NCI-H526 treated with DMSO at 0.1 percent for 48 hours (cell line): Measurements from ENCODE around the gene CDK5RAP2.
"Not testable (repeated sequence)": the region's sequence is repeated elsewhere in the genome, so short reads cannot be mapped to it uniquely, and the experiment has no call there.

Experiments used
- DNase-seq: peaks from one replicate; lab custom pipeline; 2025; lab: John Stamatoyannopoulos, UW

CDK5RAP2 gene

GRCh38 chr9:120510816-120511215, 69.2 kb downstream of the CDK5RAP2 start:
- no peak for DNase-seq

- no peak for DNase-seq
Measured at GRCh38 chr9:120507936-120508510, 71.9 kb downstream of the CDK5RAP2 start.

- DNase-seq = no peak
Measured at GRCh38 chr9:120505186-120505585, 74.8 kb downstream of the CDK5RAP2 start.

- DNase-seq = no peak
Measured at GRCh38 chr9:120500733-120501132, 79.2 kb downstream of the CDK5RAP2 start.

- not testable (repeated sequence) for DNase-seq
Measured at GRCh38 chr9:120497865-120498264, 82.1 kb downstream of the CDK5RAP2 start.

- not testable (repeated sequence) for DNase-seq
Measured at GRCh38 chr9:120496438-120496837, 83.5 kb downstream of the CDK5RAP2 start.

GRCh38 chr9:120490888-120491595, 88.9 kb downstream of the CDK5RAP2 start:
- no peak for DNase-seq

- DNase-seq = no peak
Measured at GRCh38 chr9:120486835-120487234, 93.1 kb downstream of the CDK5RAP2 start.

- no peak for DNase-seq
Measured at GRCh38 chr9:120486347-120486746, 93.6 kb downstream of the CDK5RAP2 start.

GRCh38 chr9:120485788-120486187, 94.2 kb downstream of the CDK5RAP2 start:
- no peak for DNase-seq

GRCh38 chr9:120484162-120484561, 95.8 kb downstream of the CDK5RAP2 start:
- DNase-seq = no peak

- DNase-seq = no peak
Measured at GRCh38 chr9:120482424-120483186, 97.4 kb downstream of the CDK5RAP2 start.

- DNase-seq = no peak
Measured at GRCh38 chr9:120481846-120482245, 98.1 kb downstream of the CDK5RAP2 start.

- no peak for DNase-seq
Measured at GRCh38 chr9:120481248-120481647, 98.7 kb downstream of the CDK5RAP2 start.

- DNase-seq = no peak
Measured at GRCh38 chr9:120480707-120481106, 99.3 kb downstream of the CDK5RAP2 start.

GRCh38 chr9:120478208-120478607, 101.8 kb downstream of the CDK5RAP2 start:
- no peak for DNase-seq

GRCh38 chr9:120477534-120478001, 102.4 kb downstream of the CDK5RAP2 start:
- no peak for DNase-seq

GRCh38 chr9:120475341-120475740, 104.6 kb downstream of the CDK5RAP2 start:
- no peak for DNase-seq

GRCh38 chr9:120474591-120475243, 105.2 kb downstream of the CDK5RAP2 start:
- no peak for DNase-seq

- DNase-seq = no peak
Measured at GRCh38 chr9:120473608-120474007, 106.4 kb downstream of the CDK5RAP2 start.

- no peak for DNase-seq
Measured at GRCh38 chr9:120465685-120466407, 114.1 kb downstream of the CDK5RAP2 start.
